ENCODE measurements around the gene FA2H.

The FA2H gene

DNA sequence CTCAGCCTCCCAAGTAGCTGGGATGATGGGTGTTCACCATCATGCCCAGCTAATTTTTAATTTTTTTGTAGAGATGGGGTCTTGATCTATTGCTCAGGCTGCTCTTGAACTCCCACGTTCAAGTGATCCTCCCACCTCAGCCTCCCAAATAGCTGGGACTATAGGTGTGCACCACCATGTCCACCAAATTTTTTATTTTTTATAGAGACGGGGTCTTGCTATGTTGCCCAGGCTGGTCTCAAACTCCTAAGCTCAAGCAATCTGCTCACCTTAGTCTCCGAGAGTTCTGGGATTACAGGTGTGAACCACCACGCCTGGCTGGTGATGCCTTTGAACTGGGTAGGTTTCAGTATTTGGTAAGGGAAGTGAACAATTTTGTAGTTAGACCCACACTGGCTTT is 30.1 kb downstream of the FA2H start:
- DNase-seq (ENCODE audit: low read depth in 2 of 2), result no peak

GRCh38 chr16:74743668-74744299 is 30.8 kb downstream of the FA2H start:
- no peak for DNase-seq (ENCODE audit: low read depth in 2 of 2)

GRCh38 chr16:74743045-74743667 is 31.5 kb downstream of the FA2H start:
- DNase-seq (ENCODE audit: low read depth in 2 of 2), result no peak

DNA sequence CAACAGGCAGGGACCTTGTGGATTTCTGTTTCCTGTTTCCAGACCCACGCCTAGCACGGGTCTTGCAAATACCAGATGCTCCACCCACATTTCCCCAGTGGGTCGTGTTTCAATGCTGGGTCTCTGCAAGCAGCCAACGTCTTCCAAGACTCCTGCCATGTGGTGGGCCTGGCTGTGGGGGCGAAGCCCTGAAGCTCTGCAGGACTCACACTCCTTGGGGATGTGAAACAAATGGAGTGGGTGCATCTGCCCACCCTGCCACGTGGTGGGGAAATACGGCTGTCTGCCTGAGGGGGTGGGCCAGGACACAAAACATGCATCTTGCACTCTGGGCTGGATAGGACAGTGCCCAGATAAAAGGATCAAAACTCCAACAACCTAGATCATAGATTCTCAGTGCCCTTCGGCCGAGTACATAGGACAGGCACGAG is 32.6 kb downstream of the FA2H start:
- no peak for DNase-seq (ENCODE audit: low read depth in 2 of 2)

GRCh38 chr16:74740795-74741304 is 33.8 kb downstream of the FA2H start:
- DNase-seq (ENCODE audit: low read depth in 2 of 2), result no peak

DNA sequence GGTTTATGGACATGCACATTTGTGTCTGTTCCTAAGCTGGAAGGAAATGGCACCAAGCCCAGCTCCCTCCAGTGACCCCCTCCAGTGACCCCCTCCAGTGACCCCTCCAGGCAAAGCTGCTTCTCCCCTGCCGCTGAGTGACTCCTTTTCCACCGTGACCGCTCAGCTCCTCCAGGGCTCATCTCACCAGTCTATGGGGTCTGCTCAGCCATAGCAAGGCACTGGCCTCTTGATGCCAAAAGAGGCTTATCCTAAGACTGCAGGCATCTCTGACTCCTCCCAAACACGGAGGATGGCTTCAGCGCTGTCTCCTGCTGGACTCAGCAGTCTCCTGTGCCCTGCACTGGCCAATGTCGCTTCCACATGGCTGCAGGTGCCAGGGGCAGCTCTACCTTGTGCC is 35.3 kb downstream of the FA2H start:
- DNase-seq (ENCODE audit: low read depth in 2 of 2), result no peak

GRCh38 chr16:74738816-74739215 is 35.8 kb downstream of the FA2H start:
- DNase-seq (ENCODE audit: low read depth in 2 of 2), result no peak

- DNase-seq (ENCODE audit: low read depth in 2 of 2), result no peak
Measured at GRCh38 chr16:74738113-74738541, 36.5 kb downstream of the FA2H start.

GRCh38 chr16:74737521-74737920 is 37.1 kb downstream of the FA2H start:
- DNase-seq (ENCODE audit: low read depth in 2 of 2), result no peak

DNA sequence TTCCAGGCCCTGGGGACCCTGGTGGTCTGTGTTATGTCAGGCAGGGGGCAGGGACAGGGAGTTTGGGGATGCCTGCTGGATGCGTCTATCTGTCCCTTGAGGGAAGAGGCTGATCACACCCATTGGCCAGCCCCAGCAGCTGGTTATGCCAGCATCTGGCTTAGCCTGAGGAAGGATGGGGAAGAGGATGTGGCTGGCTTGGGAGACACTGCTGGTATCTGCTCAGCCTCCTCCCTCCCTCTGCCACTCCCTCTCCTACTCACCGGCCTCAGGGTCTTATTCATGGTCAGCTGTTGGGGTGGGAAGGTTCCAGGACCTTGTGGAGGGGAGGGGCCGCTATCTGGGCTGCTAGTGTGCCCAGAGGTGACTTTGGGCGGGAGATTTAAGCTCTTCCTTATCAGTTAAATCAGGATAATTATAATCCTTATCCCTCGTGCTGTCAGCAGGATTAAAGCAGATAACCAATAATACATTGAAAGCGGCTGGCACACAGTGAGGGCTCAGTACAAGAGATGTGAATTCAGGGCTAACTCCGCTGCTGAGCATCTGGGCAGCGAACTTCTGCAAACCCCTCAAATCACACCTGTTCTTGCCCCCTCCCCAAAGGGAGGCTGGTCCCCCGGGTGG is 38.0 kb downstream of the FA2H start:
- DNase-seq (ENCODE audit: low read depth in 2 of 2), result no peak

GRCh38 chr16:74735554-74735953 is 39.1 kb downstream of the FA2H start:
- no peak for DNase-seq (ENCODE audit: low read depth in 2 of 2)

DNA sequence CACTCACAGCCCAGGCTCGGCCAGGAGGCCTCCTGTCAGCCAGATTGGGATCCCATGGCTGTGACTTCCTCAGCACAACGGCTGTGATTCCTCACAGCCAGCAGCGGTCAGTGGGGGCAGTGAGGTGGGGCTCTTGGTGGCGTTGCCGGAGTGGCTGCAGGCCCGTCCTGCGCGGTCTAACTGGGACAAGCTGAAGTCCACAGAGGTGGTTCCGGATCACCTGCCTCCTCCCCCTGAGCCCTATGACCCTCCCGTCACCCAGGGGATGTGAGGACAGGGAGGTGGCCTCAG is 39.5 kb downstream of the FA2H start:
- no peak for DNase-seq (ENCODE audit: low read depth in 2 of 2)

GRCh38 chr16:74734361-74735161 is 40.1 kb downstream of the FA2H start:
- no peak for DNase-seq (ENCODE audit: low read depth in 2 of 2)

- no peak for DNase-seq (ENCODE audit: low read depth in 2 of 2)
Measured at GRCh38 chr16:74732707-74733350, 41.8 kb downstream of the FA2H start.

- DNase-seq (ENCODE audit: low read depth in 2 of 2), result no peak
Measured at GRCh38 chr16:74731853-74732477, 42.7 kb downstream of the FA2H start.

DNA sequence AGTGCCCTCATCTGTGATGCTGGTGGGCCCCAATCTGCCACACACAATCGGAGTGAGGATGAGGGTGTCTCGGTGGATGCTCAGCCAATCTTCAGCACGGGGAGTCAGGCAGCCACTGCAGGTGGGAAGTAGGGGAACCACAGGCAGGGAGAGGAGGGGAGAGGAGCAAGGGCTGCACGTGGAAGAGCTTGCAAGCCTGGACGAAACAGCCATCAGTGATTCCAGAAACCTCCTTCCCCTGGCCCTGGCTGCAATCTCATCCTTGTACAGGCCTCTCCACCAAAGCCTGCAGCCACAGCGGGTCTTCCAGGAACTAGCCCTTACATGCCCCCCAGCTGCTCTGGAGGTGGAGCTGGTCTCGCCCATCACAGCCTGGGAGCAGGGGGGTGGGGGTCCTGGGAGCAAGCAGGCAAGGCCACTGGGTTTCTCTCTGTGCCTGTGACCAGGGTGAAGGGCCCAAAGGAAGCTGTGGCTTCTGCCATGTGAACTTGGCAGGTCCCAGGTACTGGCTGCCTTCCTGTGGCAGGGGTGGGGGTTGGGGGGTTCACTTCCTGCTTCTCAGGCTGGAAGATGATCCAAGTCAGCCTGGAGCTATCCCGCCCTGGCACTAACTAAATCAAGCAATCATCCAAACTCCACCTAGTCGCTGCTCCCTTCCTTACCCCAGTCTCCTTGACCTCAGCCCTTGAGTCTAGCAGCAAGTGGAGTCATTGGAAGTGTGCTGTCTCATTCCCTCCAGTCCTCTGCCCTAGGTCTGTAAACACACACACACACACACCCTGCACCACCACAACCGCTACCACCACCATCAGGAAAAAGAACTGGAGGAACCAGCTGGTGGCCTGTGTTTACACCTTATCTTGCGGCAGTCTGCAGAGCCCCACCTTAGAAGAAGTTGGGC is 44.6 kb downstream of the FA2H start:
- no peak for DNase-seq (ENCODE audit: low read depth in 2 of 2)

- DNase-seq (ENCODE audit: low read depth in 2 of 2), result no peak
Measured at GRCh38 chr16:74727903-74728302, 46.7 kb downstream of the FA2H start.

GRCh38 chr16:74726716-74727115 is 47.9 kb downstream of the FA2H start:
- DNase-seq (ENCODE audit: low read depth in 2 of 2), result no peak

- DNase-seq (ENCODE audit: low read depth in 2 of 2), result no peak
Measured at GRCh38 chr16:74725651-74726455, 48.8 kb downstream of the FA2H start.
